ENCODE measurements around the gene NKD2.

The NKD2 gene

DNA sequence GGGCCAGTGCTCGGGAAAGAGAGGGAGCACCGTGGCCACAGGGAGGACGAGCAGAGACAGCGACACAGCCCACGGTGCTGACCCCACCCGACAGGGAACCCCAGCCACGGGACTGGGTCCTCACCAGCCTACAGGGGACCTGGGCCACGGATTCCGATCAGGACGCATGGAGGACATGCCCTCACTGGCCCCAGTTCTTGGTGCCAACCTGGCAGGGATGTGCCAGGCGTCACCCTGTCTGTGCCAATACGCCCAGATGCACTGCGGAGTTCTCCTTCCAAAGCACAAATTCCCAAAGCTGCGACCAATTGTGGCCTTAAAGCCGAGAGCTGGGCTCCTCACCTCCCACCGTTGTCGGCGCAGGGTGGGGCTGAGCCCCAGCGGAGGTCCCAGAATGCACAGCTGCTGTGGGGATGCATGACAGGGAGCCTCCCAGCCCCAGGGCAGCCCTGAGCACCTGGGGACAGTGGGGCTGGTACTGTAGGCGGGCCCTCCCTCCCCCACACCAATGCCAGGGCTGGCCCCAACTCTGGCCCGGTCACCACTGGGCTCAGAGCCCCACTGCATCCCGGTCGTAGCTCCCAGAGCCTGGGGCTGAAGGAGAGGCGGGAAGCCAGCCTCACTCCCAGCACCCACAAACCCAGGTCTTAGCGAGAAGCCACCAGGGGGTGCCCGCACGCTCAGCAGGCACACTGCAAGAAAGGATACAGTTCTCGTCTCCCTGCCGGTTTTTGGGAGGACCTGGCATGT is 44.2 kb downstream of the NKD2 start:
- H3K9me3 ChIP-seq (ENCODE audit: insufficient read depth, low read length) = no peaks in the 10 kb centered on the region
- DNase-seq (ENCODE audit: low read depth, low spot score) = no peak
- no peak for TF ChIP-seq YY1 (IDR thresholded peaks at IDR 0.05; ENCODE audit: insufficient read depth, insufficient read length)
- no peak for TF ChIP-seq SUZ12 (IDR thresholded peaks at IDR 0.05; ENCODE audit: extremely low read depth, insufficient read depth, insufficient read length)
- no peak for TF ChIP-seq ZNF274 (IDR thresholded peaks at IDR 0.05; ENCODE audit: low read depth, low read length)
- H3K4me1 ChIP-seq (ENCODE audit: insufficient read depth, insufficient read length) = peaks cover 2% of the 10 kb centered on the region
- no peak overlapping the region for H3K9ac ChIP-seq (ENCODE audit: insufficient read length, low read depth)
- no peaks in the 10 kb centered on the region for H3K27me3 ChIP-seq (ENCODE audit: insufficient read depth, insufficient read length)
- H3K4me3 ChIP-seq (ENCODE audit: insufficient read length, low read depth) = no peak overlapping the region
- H3K36me3 ChIP-seq (ENCODE audit: insufficient read depth, insufficient read length, low read length) = peaks cover 63% of the 10 kb centered on the region

DNA sequence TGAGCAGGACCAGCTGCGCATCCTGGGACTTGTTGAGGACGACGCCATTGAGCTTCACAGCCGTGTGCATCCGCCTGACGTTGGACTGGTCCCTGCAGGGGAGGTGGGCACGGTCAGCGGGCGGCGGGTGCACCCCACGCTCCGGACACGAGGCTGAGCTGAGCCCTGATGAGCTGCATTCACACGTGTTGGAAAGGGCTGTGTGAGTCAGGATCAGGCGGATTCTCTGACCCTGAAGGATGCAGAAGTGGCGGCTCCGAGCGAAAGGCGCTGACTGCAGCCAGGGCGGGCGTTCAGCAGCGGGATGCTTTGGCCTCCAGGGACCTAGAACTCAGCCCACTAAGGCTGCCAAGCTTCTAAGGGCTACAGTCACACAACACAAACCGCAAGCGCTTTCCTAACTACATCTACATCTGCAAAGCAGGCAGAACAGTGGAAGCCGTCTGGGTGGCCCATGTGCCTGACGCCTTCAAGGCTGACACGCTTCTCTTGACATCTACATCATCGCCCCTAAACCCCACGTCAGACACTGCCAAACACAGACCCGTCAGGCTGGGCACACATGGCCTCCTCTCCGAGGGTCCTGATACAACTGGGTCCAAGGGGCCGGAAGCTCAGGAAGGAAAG is 44.9 kb downstream of the NKD2 start:
- peaks cover 2% of the 10 kb centered on the region for H3K4me1 ChIP-seq (ENCODE audit: insufficient read depth, insufficient read length)
- H3K9ac ChIP-seq (ENCODE audit: insufficient read length, low read depth) = no peak overlapping the region
- TF ChIP-seq ZNF274 (IDR thresholded peaks at IDR 0.05; ENCODE audit: low read depth, low read length) (no peak), SUZ12 (IDR thresholded peaks at IDR 0.05; ENCODE audit: extremely low read depth, insufficient read depth, insufficient read length) (no peak), YY1 (IDR thresholded peaks at IDR 0.05; ENCODE audit: insufficient read depth, insufficient read length) (no peak)
- no peaks in the 10 kb centered on the region for H3K27me3 ChIP-seq (ENCODE audit: insufficient read depth, insufficient read length)
- H3K9me3 ChIP-seq (ENCODE audit: insufficient read depth, low read length) = no peaks in the 10 kb centered on the region
- H3K4me3 ChIP-seq (ENCODE audit: insufficient read length, low read depth) = no peak overlapping the region
- no peak for DNase-seq (ENCODE audit: low read depth, low spot score)
- peaks cover 64% of the 10 kb centered on the region for H3K36me3 ChIP-seq (ENCODE audit: insufficient read depth, insufficient read length, low read length)

DNA sequence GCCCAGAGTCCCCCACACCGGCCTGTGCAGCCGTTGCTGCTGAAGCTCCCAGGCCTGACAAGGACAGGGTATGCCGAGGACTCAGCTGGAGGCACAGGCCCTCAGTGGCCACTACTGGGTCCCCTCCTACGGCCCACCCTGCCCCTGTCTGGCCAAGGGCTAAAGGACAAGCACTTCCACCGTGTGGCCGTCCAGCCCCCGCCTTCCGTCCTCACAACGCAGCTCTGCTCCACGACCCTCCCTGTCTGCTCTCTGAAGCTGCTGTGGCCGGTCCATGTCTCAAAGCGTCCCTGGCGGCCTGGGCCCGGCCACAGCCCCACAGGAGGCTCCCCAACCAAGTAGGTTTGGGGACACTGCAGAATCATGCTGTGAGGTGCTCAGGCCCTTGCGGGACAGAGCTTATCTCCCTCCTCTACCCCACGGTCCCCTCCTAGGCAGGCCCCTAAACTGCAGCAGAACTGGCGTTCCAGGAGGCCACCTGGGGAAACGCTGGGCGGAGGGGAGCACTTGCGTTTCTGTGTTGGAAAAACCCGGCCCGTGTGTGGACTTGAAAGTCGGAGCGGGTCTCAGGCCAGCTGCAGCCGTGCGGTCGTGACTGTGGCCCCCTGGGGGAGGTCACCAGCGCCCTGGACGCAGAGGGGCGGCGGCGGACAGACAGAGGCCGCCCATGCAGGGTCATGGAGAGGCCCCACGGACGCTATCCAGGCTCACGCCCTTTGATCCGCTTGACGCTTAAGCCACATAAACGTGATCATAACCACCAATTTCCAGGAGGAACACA is 45.6 kb downstream of the NKD2 start:
- peaks cover 2% of the 10 kb centered on the region for H3K4me1 ChIP-seq (ENCODE audit: insufficient read depth, insufficient read length)
- H3K9me3 ChIP-seq (ENCODE audit: insufficient read depth, low read length) = no peaks in the 10 kb centered on the region
- peaks cover 66% of the 10 kb centered on the region for H3K36me3 ChIP-seq (ENCODE audit: insufficient read depth, insufficient read length, low read length)

DNA sequence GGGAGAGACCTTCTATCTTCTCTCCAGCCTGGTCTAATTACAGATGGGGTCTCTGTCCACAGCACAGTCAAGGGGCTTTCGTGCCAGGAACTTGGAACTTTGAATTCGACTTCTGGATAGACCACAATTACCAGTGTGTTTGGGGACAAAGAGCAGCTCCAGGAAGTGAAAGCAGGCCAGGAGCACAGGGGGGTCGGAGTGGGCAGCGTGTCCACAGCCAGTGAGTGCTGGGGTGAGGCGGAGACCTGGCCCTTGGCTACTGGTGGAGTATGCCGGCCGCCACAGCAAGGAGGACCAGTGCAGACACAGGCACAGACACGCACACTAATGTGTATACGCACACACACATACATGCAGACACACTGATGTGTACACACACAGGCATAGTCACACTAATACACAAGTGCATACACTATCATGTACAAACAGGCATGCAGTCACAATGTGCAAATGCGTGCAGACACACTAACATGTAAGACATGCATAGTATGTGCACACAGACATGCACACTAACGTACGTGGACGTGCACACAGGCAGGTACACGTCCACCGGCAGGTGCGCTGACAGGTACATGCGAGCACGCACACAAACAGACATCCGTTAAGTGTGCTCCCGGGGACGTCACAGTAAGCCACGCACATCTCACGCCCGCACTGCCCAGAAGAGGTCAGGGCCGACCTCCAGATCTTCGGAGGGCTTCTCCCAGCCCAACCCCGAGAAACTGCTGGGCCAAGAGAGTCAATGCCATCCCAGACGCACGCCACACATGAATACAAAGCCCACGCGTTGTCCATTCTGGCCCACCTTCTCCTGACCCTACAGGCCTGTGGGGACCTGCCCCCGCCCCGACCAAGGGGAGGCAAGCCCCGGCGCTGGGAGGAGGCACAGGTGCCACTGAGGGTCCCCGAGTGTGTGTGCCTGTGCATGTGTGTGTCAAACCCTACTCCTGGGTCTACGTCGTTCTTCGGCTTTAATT is 46.5 kb downstream of the NKD2 start:
- no peak for TF ChIP-seq ZNF274 (IDR thresholded peaks at IDR 0.05; ENCODE audit: low read depth, low read length)
- no peak for TF ChIP-seq SUZ12 (IDR thresholded peaks at IDR 0.05; ENCODE audit: extremely low read depth, insufficient read depth, insufficient read length)
- TF ChIP-seq YY1 (IDR thresholded peaks at IDR 0.05; ENCODE audit: insufficient read depth, insufficient read length) = no peak
- no peak for DNase-seq (ENCODE audit: low read depth, low spot score)
- H3K27me3 ChIP-seq (ENCODE audit: insufficient read depth, insufficient read length) = no peaks in the 10 kb centered on the region
- peaks cover 74% of the 10 kb centered on the region for H3K36me3 ChIP-seq (ENCODE audit: insufficient read depth, insufficient read length, low read length)
- no peak overlapping the region for H3K4me3 ChIP-seq (ENCODE audit: insufficient read length, low read depth)
- no peaks in the 10 kb centered on the region for H3K9me3 ChIP-seq (ENCODE audit: insufficient read depth, low read length)
- peaks cover 2% of the 10 kb centered on the region for H3K4me1 ChIP-seq (ENCODE audit: insufficient read depth, insufficient read length)
- H3K9ac ChIP-seq (ENCODE audit: insufficient read length, low read depth) = no peak overlapping the region

More for the DNA sequence above, 45.6 kb downstream of the NKD2 start:
- no peak for DNase-seq (ENCODE audit: low read depth, low spot score)
- no peak overlapping the region for H3K9ac ChIP-seq (ENCODE audit: insufficient read length, low read depth)
- H3K27me3 ChIP-seq (ENCODE audit: insufficient read depth, insufficient read length) = no peaks in the 10 kb centered on the region
- no peak overlapping the region for H3K4me3 ChIP-seq (ENCODE audit: insufficient read length, low read depth)
- TF ChIP-seq YY1 (IDR thresholded peaks at IDR 0.05; ENCODE audit: insufficient read depth, insufficient read length) (no peak), SUZ12 (IDR thresholded peaks at IDR 0.05; ENCODE audit: extremely low read depth, insufficient read depth, insufficient read length) (no peak), ZNF274 (IDR thresholded peaks at IDR 0.05; ENCODE audit: low read depth, low read length) (no peak)

DNA sequence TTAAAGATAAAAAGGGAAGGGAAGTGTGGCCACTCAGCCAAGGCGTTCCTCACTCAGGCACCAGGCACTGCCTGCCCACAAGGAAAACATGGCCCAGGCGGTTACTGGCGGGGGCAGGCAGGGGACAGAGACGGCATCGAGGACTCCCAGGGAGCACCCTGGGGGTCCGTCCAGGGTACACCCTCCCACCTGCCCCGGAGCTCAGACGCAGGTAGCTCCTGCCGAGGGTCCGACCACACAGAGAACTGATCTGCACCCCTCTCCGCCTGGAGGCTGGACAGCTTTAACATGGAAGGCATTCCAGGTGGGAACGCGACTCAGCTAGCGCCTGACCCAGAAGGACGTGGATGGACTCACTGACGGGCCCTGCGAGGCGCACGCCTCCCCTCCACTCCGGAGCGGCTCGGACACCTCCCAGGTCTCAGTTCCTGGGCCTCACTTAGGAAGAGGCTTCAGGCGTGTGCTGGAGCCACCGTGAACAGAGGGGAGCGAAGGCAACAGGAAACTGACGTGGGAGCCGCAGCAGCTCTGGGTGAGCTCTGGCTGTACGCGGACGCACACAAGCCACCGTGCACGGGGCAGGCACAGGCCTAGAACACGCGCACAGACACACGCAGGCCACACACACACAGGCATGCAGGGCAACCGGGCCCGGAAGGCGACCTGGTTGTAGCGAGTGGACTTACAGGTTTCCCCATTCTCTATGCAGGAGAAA is 47.5 kb downstream of the NKD2 start:
- Histone ChIP-seq H3K4me3 (ENCODE audit: insufficient read length, low read depth) (no peak overlapping the region), H3K27me3 (ENCODE audit: insufficient read depth, insufficient read length) (no peaks in the 10 kb centered on the region), H3K4me1 (ENCODE audit: insufficient read depth, insufficient read length) (peaks cover 2% of the 10 kb centered on the region), H3K9ac (ENCODE audit: insufficient read length, low read depth) (no peak overlapping the region), H3K36me3 (ENCODE audit: insufficient read depth, insufficient read length, low read length) (peaks cover 71% of the 10 kb centered on the region), H3K9me3 (ENCODE audit: insufficient read depth, low read length) (no peaks in the 10 kb centered on the region)
- no peak for DNase-seq (ENCODE audit: low read depth, low spot score)
- TF ChIP-seq ZNF274 (IDR thresholded peaks at IDR 0.05; ENCODE audit: low read depth, low read length) (no peak), SUZ12 (IDR thresholded peaks at IDR 0.05; ENCODE audit: extremely low read depth, insufficient read depth, insufficient read length) (no peak), YY1 (IDR thresholded peaks at IDR 0.05; ENCODE audit: insufficient read depth, insufficient read length) (no peak)
